ENCODE results near the gene ARID5B.
"Not testable (repeated sequence)": the region's sequence is repeated elsewhere in the genome, so short reads cannot be mapped to it uniquely, and the experiment has no call there.

Gene ARID5B

DNA sequence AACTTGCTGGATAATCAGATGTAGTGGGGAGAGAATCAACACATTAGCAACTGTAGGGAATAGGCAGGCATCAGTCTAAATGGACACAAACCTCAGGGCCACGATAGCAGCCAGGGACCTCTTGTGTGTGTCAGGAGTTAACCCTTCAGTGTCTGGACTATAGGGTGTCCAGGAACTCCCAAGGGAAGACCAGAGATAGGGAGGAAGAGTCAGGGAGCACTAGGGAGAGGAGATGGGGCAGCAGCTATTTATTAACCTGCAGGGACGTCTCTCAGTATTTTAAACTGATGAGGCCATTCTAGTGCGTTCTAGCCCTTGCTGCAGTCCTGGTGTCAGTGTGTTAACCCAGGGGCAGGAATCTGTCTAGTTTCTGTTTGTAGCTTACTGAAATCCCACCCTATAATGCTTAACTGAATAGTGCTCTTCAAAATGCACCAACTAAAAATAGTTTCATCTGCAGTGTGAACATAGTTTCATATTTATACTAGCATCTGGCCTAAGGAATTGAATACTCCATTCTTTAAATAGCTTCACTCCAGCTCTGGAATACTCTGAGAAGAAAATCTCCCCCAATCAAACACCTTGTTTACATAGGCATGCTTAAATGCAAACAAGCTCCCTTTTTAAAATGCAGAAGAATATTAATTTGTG is 62.7 kb downstream of the ARID5B start:
- no peaks in the 10 kb centered on the region for H3K27me3 ChIP-seq (ENCODE audit: low read depth)
- H3K4me1 ChIP-seq: peaks cover 54% of the 10 kb centered on the region
- H3K9me3 ChIP-seq: no peaks in the 10 kb centered on the region
- no peak overlapping the region for H3K4me3 ChIP-seq
- no peak for DNase-seq (ENCODE audit: low spot score in 2 of 2)
- H3K36me3 ChIP-seq (replicated peaks): peaks cover 12% of the 10 kb centered on the region
- in situ Hi-C loops (cut with MboI; ENCODE audit: low sequenced_read_pairs): no loop called here

DNA sequence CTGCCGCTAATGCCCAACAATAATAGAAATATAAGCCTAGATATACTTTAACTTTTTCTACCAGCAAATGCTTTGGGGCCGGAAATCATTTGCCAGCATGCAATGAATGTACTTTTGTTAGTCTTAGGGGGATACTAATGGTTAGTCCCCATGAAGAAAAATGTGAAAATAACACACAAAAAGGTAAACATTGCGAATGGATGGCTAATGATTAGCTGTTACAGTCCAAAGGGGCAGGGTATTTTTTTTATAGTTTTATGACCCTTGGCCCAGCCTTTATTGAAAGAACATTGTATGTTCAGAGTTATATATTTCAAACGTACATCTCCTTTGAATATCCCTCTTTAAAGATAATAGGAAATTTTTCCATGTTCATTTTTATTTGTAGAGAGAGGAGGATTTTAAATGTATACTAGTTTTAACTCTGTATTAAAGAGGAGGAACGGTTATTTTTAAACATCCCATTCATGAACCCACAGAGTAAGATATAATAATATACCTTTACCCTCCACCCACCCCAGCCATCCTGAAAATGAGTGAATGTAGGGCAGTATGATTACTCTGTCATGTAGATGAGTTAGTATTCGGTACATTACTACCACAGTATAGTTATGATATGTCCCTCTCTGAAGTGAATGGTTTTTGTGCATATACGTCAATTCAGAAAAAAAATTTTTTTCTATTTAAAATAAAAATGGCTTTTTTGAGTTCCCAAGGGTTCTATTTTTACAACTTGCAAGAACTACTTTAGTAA is 63.6 kb downstream of the ARID5B start:
- H3K27me3 ChIP-seq (ENCODE audit: low read depth): no peaks in the 10 kb centered on the region
- no peak for DNase-seq (ENCODE audit: low spot score in 2 of 2)
- no peak overlapping the region for H3K4me3 ChIP-seq
- H3K4me1 ChIP-seq: peaks cover 64% of the 10 kb centered on the region
- no peaks in the 10 kb centered on the region for H3K9me3 ChIP-seq
- in situ Hi-C loops (cut with MboI; ENCODE audit: low sequenced_read_pairs): no loop called here
- H3K36me3 ChIP-seq (replicated peaks): peaks cover 3% of the 10 kb centered on the region; the same call in 1 of the 2 replicates

DNA sequence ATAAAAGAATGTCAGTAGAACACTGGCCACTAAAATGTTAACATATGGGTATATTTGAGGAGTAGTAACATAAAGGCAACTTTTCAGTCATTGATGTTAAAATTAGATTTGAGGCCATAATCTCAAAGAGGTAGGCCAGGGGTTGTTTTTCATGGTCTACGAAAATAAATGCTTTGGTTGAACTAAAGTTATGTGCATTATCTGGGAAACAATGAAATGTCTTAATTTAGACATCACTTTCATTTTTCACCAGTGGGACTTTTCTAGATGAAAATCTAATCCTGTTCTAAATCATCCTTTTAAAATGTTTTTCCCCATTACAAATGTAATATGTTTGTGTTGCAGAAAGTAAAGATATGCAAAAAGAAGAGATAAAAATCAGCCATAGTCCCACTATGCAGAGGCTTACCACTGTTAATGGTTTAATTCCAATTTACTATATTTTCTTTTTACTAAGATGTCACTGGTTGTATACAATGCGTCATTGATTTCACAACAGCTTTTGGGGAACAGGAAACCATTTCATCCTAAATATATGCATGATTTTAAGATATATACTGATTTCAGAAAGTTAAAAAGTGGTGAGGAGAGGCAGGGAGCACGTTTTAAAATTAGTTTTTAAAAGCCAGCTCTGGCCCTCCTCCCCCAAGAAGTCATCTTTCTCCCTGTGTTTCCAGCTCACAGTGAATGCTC is 64.3 kb downstream of the ARID5B start:
- Histone ChIP-seq H3K4me3 (no peak overlapping the region), H3K9me3 (no peaks in the 10 kb centered on the region), H3K27me3 (ENCODE audit: low read depth) (no peaks in the 10 kb centered on the region), H3K4me1 (peaks cover 71% of the 10 kb centered on the region), H3K36me3 (replicated peaks) (peaks cover under 1% of the 10 kb centered on the region; the same call in 1 of the 2 replicates)
- in situ Hi-C loops (cut with MboI; ENCODE audit: low sequenced_read_pairs): no loop called here
- DNase-seq (ENCODE audit: low spot score in 2 of 2): peak in 1 of 2 experiments; percentile 76

DNA sequence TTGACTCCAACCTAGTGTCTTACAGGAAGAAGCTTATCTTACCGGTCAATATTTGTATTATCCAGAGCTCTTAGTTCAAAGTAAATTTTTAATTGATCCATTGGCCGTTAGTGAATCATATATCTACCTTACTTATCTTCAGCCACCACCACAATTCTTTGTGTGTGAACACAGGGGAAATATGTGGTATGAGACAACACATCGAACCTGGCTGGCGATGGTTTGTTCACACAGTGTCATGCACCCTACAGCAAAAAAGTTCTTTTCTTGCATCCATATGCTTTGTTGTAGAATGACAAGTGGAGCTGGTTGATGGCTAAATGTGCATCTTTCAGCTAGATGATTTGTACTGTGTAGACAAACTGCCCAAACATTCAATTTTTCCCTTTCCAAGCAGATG is 65.8 kb downstream of the ARID5B start:
- in situ Hi-C loops (cut with MboI; ENCODE audit: low sequenced_read_pairs): no loop called here
- Histone ChIP-seq H3K4me1 (peaks cover 79% of the 10 kb centered on the region), H3K27me3 (ENCODE audit: low read depth) (no peaks in the 10 kb centered on the region), H3K36me3 (replicated peaks) (no peaks in the 10 kb centered on the region), H3K9me3 (no peaks in the 10 kb centered on the region), H3K4me3 (no peak overlapping the region)
- DNase-seq (ENCODE audit: low spot score in 2 of 2): no peak

DNA sequence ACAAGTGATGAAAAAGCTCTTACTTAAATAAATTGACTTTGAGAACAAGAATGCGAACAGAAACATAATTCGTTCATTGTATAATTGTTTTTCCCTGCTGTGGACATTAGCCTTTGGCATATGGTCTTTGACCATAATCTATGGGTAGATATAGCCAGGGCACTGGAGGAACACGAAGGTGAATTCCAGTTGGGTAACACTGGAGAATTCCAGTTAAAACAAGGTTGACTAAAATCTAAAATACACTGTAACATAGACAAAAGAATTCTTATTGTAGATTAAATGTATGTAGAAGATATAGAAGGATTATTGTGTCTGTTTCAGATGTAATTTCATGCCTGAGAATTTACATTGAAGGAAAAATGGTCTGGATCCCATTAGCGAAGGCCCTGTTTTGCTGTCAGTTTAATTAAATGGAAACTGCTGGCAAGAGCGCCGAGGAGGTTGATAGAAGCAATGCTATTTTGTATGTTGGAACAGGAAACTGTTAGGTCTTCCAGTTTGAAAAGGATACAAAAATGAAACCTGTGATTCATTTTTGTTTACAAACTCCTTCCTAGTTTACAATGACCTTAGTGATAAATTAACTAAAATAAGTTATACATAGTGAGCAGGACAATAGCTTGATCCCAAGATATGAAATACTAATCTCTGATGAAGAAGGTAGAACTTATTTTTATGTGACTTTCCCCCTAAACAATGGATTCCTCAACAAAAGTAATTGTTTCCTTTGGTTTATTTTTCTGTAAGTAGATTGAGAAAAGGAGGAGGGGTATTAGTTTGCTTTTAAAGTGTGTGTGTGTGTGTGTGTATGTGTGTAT is 68.9 kb downstream of the ARID5B start:
- peaks cover 87% of the 10 kb centered on the region for H3K4me1 ChIP-seq
- in situ Hi-C loops (cut with MboI; ENCODE audit: low sequenced_read_pairs): no loop called here
- H3K9me3 ChIP-seq: no peaks in the 10 kb centered on the region

DNA sequence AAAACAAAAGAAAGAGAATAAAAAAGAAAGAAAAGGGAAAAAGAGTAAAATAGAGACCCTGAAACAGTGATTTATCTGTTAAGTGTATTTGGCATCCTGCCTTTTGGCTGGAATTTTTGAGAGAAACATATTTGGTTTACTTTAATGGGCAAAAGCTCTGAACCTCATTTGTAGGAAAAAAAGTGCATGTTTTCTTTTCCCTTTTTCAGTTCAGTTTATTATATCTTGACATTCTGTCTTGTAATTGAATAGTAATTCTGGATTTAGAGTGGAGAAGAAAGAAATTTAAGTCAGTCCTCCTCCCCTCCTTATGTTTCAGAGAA is 69.5 kb downstream of the ARID5B start:
- Histone ChIP-seq H3K4me3 (no peak overlapping the region), H3K4me1 (peaks cover 87% of the 10 kb centered on the region), H3K9me3 (no peaks in the 10 kb centered on the region), H3K27me3 (ENCODE audit: low read depth) (no peaks in the 10 kb centered on the region), H3K36me3 (replicated peaks) (no peaks in the 10 kb centered on the region)
- in situ Hi-C loops (cut with MboI; ENCODE audit: low sequenced_read_pairs): no loop called here
- no peak for DNase-seq (ENCODE audit: low spot score in 2 of 2)

More for the DNA sequence above, 68.9 kb downstream of the ARID5B start:
- Histone ChIP-seq H3K4me3 (no peak overlapping the region), H3K36me3 (replicated peaks) (no peaks in the 10 kb centered on the region), H3K27me3 (ENCODE audit: low read depth) (no peaks in the 10 kb centered on the region)
- DNase-seq (ENCODE audit: low spot score in 2 of 2): no peak

DNA sequence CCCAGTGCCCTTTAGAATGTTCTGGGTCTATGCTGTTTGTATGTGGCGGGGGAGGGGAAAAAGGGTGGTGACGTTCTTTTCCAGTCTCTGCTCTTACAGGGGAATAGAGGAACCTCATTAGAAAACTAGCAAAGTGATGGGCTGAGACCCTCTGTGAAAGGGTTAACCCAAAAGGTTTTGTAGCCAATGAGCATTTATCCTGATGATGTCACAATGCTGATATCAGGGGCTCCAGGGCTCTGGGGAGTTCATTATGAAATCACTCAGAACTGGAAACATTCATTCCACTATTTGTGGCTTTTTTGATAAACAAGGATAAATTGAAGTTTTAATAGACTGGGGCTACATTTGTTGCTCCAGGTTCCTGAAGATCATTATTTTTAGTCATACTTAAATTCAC is 71.7 kb downstream of the ARID5B start:
- H3K9me3 ChIP-seq: no peaks in the 10 kb centered on the region
- H3K4me1 ChIP-seq: peaks cover 67% of the 10 kb centered on the region
- no peak overlapping the region for H3K4me3 ChIP-seq
- no peaks in the 10 kb centered on the region for H3K27me3 ChIP-seq (ENCODE audit: low read depth)
- in situ Hi-C loops (cut with MboI; ENCODE audit: low sequenced_read_pairs): no loop called here
- no peaks in the 10 kb centered on the region for H3K36me3 ChIP-seq (replicated peaks)
- DNase-seq (ENCODE audit: low spot score in 2 of 2): no peak

DNA sequence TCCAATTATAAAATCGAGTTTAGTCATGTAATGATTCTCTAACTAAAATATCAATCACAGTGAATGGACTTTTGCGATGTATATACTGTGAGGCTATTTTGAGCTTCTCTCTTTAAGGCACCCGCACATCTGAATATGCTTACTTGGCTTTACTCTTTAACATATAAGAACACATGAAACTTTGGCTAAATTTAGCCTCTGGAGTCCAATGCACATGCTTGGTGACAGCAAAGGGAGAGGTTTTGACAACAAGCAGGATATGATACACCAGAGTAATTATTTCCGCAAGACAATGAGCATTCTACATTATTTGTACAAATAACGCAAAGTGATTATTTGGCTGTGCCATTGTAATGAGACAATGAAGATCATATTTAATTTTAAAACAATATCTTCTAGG is 72.4 kb downstream of the ARID5B start:
- DNase-seq (ENCODE audit: low spot score in 2 of 2): no peak
- H3K9me3 ChIP-seq: no peaks in the 10 kb centered on the region
- no peak overlapping the region for H3K4me3 ChIP-seq
- H3K36me3 ChIP-seq (replicated peaks): no peaks in the 10 kb centered on the region
- in situ Hi-C loops (cut with MboI; ENCODE audit: low sequenced_read_pairs): no loop called here
- no peaks in the 10 kb centered on the region for H3K27me3 ChIP-seq (ENCODE audit: low read depth)
- H3K4me1 ChIP-seq: peaks cover 60% of the 10 kb centered on the region

DNA sequence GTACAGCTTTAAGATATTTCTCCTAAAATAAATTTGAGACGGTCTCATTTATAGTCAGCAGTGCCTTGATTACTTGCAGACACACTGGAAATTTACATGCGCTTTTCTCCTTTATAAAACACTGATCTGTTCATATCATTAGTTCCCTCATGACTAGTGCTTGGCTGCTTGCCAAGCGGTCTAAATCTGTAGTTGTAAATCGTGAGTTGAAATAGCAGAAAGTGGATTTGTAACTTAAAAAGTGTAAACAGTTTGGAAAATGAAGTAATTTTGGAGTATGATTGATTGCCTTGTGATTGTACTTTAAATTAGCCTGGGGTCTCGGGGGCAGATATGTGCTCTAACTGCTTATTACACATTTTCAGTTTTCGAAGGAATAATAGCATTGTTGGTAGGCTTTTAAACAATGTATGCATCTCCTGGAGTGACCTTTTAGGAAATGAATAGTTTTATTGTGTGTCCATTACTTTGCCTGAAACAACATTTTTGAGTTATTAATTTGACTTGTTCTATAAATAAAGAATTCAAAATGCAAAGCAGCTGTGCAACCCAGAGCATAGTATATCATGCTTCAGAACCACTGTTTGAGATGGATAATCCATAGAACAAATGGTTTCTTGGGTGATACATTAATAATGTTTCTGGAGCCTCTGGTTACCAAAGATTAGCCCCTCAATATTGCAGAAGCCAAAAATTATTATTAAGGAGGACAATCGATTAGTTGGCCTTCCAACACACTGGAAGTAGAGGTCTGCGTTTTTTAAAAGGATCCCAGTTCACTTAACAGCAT is 73.3 kb downstream of the ARID5B start:
- in situ Hi-C loops (cut with MboI; ENCODE audit: low sequenced_read_pairs): no loop called here
- Histone ChIP-seq H3K36me3 (replicated peaks) (no peaks in the 10 kb centered on the region), H3K27me3 (ENCODE audit: low read depth) (no peaks in the 10 kb centered on the region), H3K4me1 (peaks cover 51% of the 10 kb centered on the region), H3K9me3 (no peaks in the 10 kb centered on the region), H3K4me3 (no peak overlapping the region)
- DNase-seq (ENCODE audit: low spot score in 2 of 2): peak; percentile 76 to 84

DNA sequence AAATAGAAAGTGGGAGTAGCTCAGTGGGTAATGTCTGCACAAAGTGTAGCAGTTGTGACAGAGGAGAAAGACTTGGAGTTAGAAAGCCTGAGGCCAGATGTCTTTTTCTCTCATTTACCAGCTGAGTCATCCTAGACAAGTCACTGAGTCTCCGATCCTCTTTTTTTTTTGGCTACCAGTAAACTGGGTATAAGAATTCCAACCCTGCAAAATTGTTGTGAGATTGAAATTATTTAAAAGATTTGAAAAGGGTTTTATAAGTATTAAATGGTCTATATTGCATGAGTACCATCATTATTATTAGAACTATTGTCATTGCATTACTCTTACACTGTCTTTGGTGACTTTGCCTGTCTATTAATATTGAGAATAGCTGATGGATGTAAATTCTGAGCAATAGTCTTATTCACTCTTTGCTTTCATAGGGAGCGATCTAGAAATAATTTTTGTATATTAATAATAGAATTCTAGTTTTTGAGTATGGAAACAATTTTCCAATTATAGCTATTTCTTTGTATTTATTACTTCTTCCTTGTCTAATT is 74.0 kb downstream of the ARID5B start:
- peak; percentile 38 to 77 for DNase-seq (ENCODE audit: low spot score in 2 of 2)
- H3K9me3 ChIP-seq: no peaks in the 10 kb centered on the region
- H3K4me3 ChIP-seq: no peak overlapping the region
- peaks cover 44% of the 10 kb centered on the region for H3K4me1 ChIP-seq
- in situ Hi-C loops (cut with MboI; ENCODE audit: low sequenced_read_pairs): no loop called here
- no peaks in the 10 kb centered on the region for H3K36me3 ChIP-seq (replicated peaks)
- no peaks in the 10 kb centered on the region for H3K27me3 ChIP-seq (ENCODE audit: low read depth)

DNA sequence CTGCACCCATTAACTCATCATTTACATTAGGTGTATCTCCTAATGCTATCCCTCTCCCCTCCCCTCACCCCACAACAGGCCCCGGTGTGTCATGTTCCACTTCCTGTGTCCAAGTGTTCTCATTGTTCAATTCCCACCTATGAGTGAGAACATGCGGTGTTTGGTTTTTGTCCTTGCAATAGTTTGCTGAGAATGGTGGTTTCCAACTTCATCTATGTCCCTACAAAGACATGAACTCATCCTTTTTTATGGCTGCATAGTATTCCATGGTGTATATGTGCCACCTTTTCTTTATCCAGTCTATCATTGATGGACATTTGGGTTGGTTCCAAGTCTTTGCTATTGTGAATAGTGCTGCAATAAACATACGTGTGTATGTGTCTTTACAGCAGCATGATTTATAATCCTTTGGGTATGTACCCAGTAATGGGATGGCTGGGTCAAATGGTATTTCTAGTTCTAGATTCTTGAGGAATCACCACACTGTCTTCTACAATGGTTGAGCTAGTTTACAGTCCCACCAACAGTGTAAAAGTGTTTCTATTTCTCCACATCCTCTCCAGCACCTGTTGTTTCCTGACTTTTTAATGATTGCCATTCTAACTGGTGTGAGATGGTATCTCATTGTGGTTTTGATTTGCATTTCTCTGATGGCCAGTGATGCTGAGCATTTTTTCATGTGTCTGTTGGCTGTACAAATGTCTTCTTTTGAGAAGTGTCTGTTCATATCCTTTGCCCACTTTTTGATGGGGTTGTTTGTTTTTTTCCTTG is 75.6 kb downstream of the ARID5B start:
- H3K27me3 ChIP-seq (ENCODE audit: low read depth); in situ Hi-C loops (cut with MboI; ENCODE audit: low sequenced_read_pairs): not testable (repeated sequence)

DNA sequence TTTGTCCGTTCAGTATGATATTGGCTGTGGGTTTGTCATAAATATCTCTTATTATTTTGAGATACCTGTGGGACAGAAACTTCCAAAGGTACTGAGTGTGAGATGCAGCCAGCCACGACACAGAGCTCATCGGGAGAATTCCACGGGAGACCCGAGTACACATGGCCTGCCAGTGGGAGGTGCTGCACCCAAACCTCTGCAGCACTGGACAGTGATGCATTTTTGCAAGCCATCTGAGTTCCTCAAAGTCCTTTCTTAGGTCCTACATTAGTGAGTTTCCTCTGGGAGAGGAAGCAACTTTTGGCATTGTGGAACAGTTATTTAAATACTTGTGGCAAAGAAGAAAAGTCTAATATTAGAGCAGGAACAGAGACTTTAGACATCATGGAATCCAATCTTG is 77.5 kb downstream of the ARID5B start:
- in situ Hi-C loops (cut with MboI; ENCODE audit: low sequenced_read_pairs): no loop called here
- no peak overlapping the region for H3K4me3 ChIP-seq

More for the DNA sequence above, 75.6 kb downstream of the ARID5B start:
- not testable (repeated sequence) for H3K9me3 ChIP-seq; DNase-seq (ENCODE audit: low spot score in 2 of 2); H3K4me3 ChIP-seq; H3K36me3 ChIP-seq (replicated peaks)
- H3K4me1 ChIP-seq: peaks cover 35% of the 10 kb centered on the region

More for the DNA sequence above, 77.5 kb downstream of the ARID5B start:
- H3K9me3 ChIP-seq: no peaks in the 10 kb centered on the region
- H3K27me3 ChIP-seq (ENCODE audit: low read depth): no peaks in the 10 kb centered on the region
- peaks cover 30% of the 10 kb centered on the region for H3K4me1 ChIP-seq
- H3K36me3 ChIP-seq (replicated peaks): no peaks in the 10 kb centered on the region
- DNase-seq (ENCODE audit: low spot score in 2 of 2): no peak
